ENCODE measurements around the gene TUBAL3.

DNA sequence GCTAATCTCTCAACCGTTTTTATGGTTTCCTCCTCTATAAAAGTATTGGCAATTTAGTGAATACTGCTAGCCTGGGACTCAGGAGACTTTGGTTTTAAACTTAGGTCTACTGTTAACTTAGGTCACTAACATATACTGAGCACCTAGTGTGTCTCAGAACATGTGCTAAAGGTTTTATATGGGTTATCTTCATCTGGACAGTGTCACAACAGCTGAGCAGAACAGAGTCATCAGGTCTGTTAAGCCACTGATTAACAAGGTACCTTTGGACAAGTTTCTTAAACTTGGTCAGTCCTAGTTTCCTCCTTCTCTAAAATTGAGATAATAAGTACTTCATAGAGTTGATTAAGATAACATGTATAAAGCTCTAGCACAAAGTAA, 38.4 kb upstream of the TUBAL3 start:
- TF ChIP-seq CTCF (conservative IDR thresholded peaks at IDR 0.05 in 1 of 2, IDR thresholded peaks at IDR 0.05 in 1 of 2; ENCODE audit: extremely low read depth in 1 of 2, insufficient read depth in 1 of 2, low read depth in 1 of 2, low read length in 2 of 2) (no peak), EZH2 (IDR thresholded peaks at IDR 0.05; ENCODE audit: borderline replicate concordance, low read length) (no peak)
